ENCODE data around the gene KPNA4.
"Not testable (repeated sequence)": the region's sequence is repeated elsewhere in the genome, so short reads cannot be mapped to it uniquely, and the experiment has no call there.

Gene KPNA4

DNA sequence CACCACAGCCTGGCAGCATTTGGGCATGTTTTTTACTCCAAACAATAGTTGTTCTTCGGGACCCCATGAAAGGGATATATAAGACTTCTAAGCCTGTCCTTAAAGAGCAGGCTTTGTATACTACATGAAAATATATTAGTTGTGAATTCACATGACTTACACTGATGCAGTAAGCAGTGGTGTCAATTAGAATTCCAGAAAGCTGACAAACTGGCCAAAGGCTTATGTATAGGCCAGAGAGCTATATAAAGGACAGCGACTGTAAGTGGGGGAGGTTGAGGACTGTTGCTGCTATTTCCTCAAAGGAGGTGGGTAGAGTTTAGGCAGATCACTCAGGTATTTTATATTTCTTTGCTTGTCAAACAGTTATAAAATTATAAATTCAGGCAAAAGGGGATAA is 24.8 kb downstream of the KPNA4 start:
- TF ChIP-seq CTCF (conservative IDR thresholded peaks at IDR 0.05) (no peak), ZFX (IDR thresholded peaks at IDR 0.05) (no peak)
- no peak overlapping the region for H3K27ac ChIP-seq

- H3K27ac ChIP-seq: no peak overlapping the region
- TF ChIP-seq ZFX (IDR thresholded peaks at IDR 0.05): no peak
- no peak for TF ChIP-seq CTCF (conservative IDR thresholded peaks at IDR 0.05)
Measured at GRCh38 chr3:160538895-160539294, 26.5 kb downstream of the KPNA4 start.

DNA sequence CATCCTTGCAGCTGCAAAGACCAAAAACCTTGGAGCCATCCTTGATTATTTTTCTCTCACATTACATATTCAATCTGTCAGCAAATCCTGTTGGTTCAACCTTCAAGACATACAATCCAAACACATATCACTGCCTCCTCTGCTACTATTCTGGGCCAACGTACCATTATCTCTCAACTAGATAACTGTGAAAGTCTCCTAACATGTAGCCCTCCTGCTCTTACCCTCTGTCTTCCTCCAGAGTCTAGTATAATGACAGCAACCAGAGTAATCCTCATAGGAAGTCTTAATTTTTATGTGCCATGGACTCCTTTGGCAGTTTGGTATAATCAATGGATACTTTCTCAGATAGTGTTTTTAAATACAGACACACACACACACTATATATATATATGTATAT is 27.6 kb downstream of the KPNA4 start:
- TF ChIP-seq CTCF (conservative IDR thresholded peaks at IDR 0.05): no peak
- TF ChIP-seq ZFX (IDR thresholded peaks at IDR 0.05): no peak

GRCh38 chr3:160532371-160532770 is 33.0 kb downstream of the KPNA4 start:
- H3K27ac ChIP-seq: no peak overlapping the region
- no peak for TF ChIP-seq CTCF (conservative IDR thresholded peaks at IDR 0.05)
- TF ChIP-seq ZFX (IDR thresholded peaks at IDR 0.05): no peak

More for the DNA sequence above, 27.6 kb downstream of the KPNA4 start:
- no peak overlapping the region for H3K27ac ChIP-seq

- no peak overlapping the region for H3K27ac ChIP-seq
- TF ChIP-seq ZFX (IDR thresholded peaks at IDR 0.05) (no peak), CTCF (conservative IDR thresholded peaks at IDR 0.05) (no peak)
Measured at GRCh38 chr3:160531311-160531710, 34.1 kb downstream of the KPNA4 start.

GRCh38 chr3:160516391-160516790 is 49.0 kb downstream of the KPNA4 start:
- H3K27ac ChIP-seq: not testable (repeated sequence)

DNA sequence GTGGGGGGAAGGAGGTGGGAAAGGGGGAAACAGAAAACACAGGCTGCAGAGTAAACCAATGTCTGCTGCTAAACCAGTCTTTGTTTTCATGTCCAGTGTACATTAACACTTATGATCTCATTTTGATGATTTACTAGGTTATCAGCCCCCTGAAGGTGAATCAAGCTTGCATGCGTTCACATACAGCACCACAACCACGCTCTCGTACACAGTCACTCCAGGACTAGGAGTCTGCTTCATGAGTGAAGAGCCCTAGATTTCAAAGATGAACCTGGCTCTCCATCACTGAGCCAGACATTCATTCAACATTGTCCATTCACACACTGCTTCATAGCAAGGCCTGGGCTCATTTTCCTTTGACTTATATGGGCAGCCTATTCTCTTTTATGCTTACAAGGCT is 64.0 kb downstream of the KPNA4 start:
- TF ChIP-seq CTCF (conservative IDR thresholded peaks at IDR 0.05): no peak
- TF ChIP-seq ZFX (IDR thresholded peaks at IDR 0.05): no peak
- no peak overlapping the region for H3K27ac ChIP-seq

GRCh38 chr3:160498202-160498601 is 67.2 kb downstream of the KPNA4 start:
- TF ChIP-seq ZFX (IDR thresholded peaks at IDR 0.05) (no peak), CTCF (conservative IDR thresholded peaks at IDR 0.05) (no peak)
- H3K27ac ChIP-seq: no peak overlapping the region
